Heart left ventricle (tissue), 16 donors: Measurements from ENCODE around the gene CLEC16A. TPM values are rescaled to one million over a fixed set of nuclear protein-coding genes. Genes with fewer than 3 reads are reported as not detected.
"Not testable (repeated sequence)": the region's sequence is repeated elsewhere in the genome, so short reads cannot be mapped to it uniquely, and the experiment has no call there.

Source experiments
- ATAC-seq, 4 donors: fragments of 200-7000 bp; cut with Tn5 transposase; one replicate each; pipeline ENCODE4 v1.9.1; 2020 to 2022; ENCODE audit warnings: moderate library complexity in 4 of 4, mild to moderate bottlenecking in 3 of 4, moderate number of reproducible peaks in 1 of 4
- DNase-seq, 5 donors: peaks; one replicate each; pipeline ENCODE4 v3.0.0-alpha.2; 2020
- H3K27ac ChIP-seq, 12 donors: fragments of 200-600 bp; sonication (generic) in 4 of 12; one replicate each; pipeline versions ENCODE4 v1.5.0 to v1.8.0; 2016 to 2022; ENCODE audit warnings: mild to moderate bottlenecking in 2 of 12
- H3K27me3 ChIP-seq, 9 donors: fragments of 200-600 bp; sonication (generic) in 2 of 9; one replicate each; pipeline versions ENCODE4 v1.5.1 to v1.8.0; 2016 to 2022; ENCODE audit warnings: mild to moderate bottlenecking in 3 of 9
- H3K36me3 ChIP-seq, 9 donors: fragments of 200-600 bp; sonication (generic) in 2 of 9; one replicate each; pipeline versions ENCODE4 v1.5.0 to v1.8.0; 2018 to 2022; ENCODE audit warnings: mild to moderate bottlenecking in 2 of 9
- H3K4me1 ChIP-seq, 12 donors: fragments of 200-600 bp; sonication (generic) in 4 of 12; one replicate each; pipeline versions ENCODE4 v1.5.0 to v1.8.0; 2016 to 2022; ENCODE audit warnings: mild to moderate bottlenecking in 3 of 12
- H3K4me3 ChIP-seq, 12 donors: fragments of 200-600 bp; sonication (generic) in 4 of 12; one replicate each; pipeline versions ENCODE4 v1.5.0 to v1.8.0; 2017 to 2022; ENCODE audit warnings: mild to moderate bottlenecking in 9 of 12, moderate library complexity in 4 of 12
- H3K9me3 ChIP-seq, 12 donors: fragments of 200-600 bp; sonication (generic) in 4 of 12; one replicate each; pipeline versions ENCODE4 v1.5.0 to v1.8.0; 2016 to 2022; ENCODE audit warnings: mild to moderate bottlenecking in 1 of 12
- POLR2A ChIP-seq, 2 donors: fragments of 450-650 bp; IDR thresholded peaks; one replicate each; pipeline ENCODE4 v1.6.1; 2017; ENCODE audit warnings: antibody characterized with exemption in 2 of 2, mild to moderate bottlenecking in 2 of 2, moderate library complexity in 2 of 2
- WGBS, 4 donors: extraction: QIAGEN DNeasy Blood & Tissue Kit in 2 of 4; methylation state at CpG; one replicate each; pipeline versions ENCODE4 v1.1.5 to v1.1.7; 2013 to 2018; 5-methylcytosine and 5-hydroxymethylcytosine counted together
- intact Hi-C, 10 donors: fragments of 100-400 bp; cut with DNase I; formaldehyde crosslinking; loops; one replicate each; pipeline versions ENCODE4 v1.11.1 to v1.14.2; 2022
- polyA plus RNA-seq, 2 donors: library from polyadenylated mRNA; stranded (reverse); fragments of 200-250 nt; gene quantifications; one replicate each; pipeline ENCODE4 v1.2.3, GENCODE V29; 2013
- total RNA-seq, 9 donors: library from RNA; depleted of rRNA in 2 of 9; stranded (reverse); fragments of >200 nt in 2 of 9; fragmentation: NEBNext Ultra II Directional in 3 of 9; extraction: Animal tissue kit (Norgen Biotek cat#: 25700) in 3 of 9; gene quantifications; one replicate each; pipeline versions ENCODE4 v1.1.0 to v1.2.4, GENCODE V29; 2016 to 2023
- TF ChIP-seq, protein P1 (sequence below), 12 donors: fragments of 200-600 bp; sonication (generic) in 4 of 12; IDR thresholded peaks; one replicate each; pipeline versions ENCODE4 v1.5.0 to v1.8.0; 2018 to 2022; ENCODE audit warnings: antibody characterized with exemption in 12 of 12, mild to moderate bottlenecking in 5 of 12
- donor health status: ischemic (EF 13 %, LVEDD 7.1; RV severe dilation, severe dysfunction).
- donor health status: healthy with polysubstance abuse.
- donor health status: DM: no; HTN: yes; CAD: no.
- donor health status: DM: no; HTN: no; CAD: no.
- donor health status: ischemic (EF 25% LVEDD 6.9; RV normal size, moderate dysfunction).
- donor health status: ischemic (EF 25% LVEDD 5.7; RV mildly dilated, moderate dysfunction).
- donor health status: healthy.
- donor health status: DM: yes; HTN: yes; CAD: no.
- donor health status: ischemic (EF 35%, LVEDD 5.7; RV mildly dilated, moderate dysfunction).
- donor health status: nonischemic (EF 11% LVEDD 7.7; RV severe dilation, severe dysfunction).
- donor health status: DM: yes; HTN: yes; CAD: no.
- donor health status: PGD.
- donor health status: ischemic (EF 29% LVEDD 5.4; RV normal size, mild dysfunction).
- donor health status: nonischemic (EF 23%, LVEDD 6.1; RV moderate dilation, normal function).

Gene CLEC16A
- total and polyA plus RNA-seq, 11 donors = 13.8 to 41.1 (median 23.7) TPM

DNA sequence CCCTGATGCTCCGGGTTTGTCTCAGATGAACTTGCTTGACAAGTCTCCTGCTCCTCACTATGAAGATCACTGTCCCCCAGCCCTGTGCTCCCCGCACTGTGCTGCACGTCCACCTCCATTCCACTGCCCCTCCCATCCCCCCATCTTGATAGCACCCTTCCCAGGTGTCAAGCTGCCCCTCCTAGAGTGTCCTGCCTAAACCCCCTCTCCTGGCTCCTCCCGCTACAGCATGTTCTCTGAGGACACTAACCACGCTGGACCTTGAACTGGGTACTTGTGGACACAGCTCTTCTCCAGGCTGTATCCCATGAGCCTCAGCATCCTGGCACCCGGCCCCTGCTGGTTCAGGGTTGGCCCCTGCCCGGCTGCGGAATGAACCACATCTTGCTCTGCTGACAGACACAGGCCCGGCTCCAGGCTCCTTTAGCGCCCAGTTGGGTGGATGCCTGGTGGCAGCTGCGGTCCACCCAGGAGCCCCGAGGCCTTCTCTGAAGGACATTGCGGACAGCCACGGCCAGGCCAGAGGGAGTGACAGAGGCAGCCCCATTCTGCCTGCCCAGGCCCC, 20.6 kb upstream of the CLEC16A start:
- DNase-seq (peak; percentile 81 to 90 (median 88)), ATAC-seq (peak; percentile 66 to 87 (median 82))
- TF ChIP-seq, protein P1, sequence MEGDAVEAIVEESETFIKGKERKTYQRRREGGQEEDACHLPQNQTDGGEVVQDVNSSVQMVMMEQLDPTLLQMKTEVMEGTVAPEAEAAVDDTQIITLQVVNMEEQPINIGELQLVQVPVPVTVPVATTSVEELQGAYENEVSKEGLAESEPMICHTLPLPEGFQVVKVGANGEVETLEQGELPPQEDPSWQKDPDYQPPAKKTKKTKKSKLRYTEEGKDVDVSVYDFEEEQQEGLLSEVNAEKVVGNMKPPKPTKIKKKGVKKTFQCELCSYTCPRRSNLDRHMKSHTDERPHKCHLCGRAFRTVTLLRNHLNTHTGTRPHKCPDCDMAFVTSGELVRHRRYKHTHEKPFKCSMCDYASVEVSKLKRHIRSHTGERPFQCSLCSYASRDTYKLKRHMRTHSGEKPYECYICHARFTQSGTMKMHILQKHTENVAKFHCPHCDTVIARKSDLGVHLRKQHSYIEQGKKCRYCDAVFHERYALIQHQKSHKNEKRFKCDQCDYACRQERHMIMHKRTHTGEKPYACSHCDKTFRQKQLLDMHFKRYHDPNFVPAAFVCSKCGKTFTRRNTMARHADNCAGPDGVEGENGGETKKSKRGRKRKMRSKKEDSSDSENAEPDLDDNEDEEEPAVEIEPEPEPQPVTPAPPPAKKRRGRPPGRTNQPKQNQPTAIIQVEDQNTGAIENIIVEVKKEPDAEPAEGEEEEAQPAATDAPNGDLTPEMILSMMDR (IDR thresholded peaks at IDR 0.05) = no peak
- no peak for TF ChIP-seq POLR2A (IDR thresholded peaks at IDR 0.05)
- intact Hi-C loops = loop anchor here in 5 of 10 donors (5.0 to 10.0 kb wide), 7 partner anchors 96 to 411 kb away; partner anchors contain the start of gene NUBP1 (in 1 of the 5)
- H3K27me3 ChIP-seq = no peaks in the 10 kb centered on the region
- H3K36me3 ChIP-seq = peaks cover 0 to 100% (median 43%) of the 10 kb centered on the region in 9 donors
- peak overlapping the region; percentile 57 to 90 (median 84) for H3K27ac ChIP-seq
- H3K4me3 ChIP-seq = no peak overlapping the region
- H3K4me1 ChIP-seq = peaks cover 7 to 50% (median 37%) of the 10 kb centered on the region in 12 donors
- 57 to 66% (median 58%) methylated on average over 10 to 14 of the region's 14 CpGs for WGBS, 4 donors
- peaks cover 0 to 6% (median 0%) of the 10 kb centered on the region in 12 donors for H3K9me3 ChIP-seq

DNA sequence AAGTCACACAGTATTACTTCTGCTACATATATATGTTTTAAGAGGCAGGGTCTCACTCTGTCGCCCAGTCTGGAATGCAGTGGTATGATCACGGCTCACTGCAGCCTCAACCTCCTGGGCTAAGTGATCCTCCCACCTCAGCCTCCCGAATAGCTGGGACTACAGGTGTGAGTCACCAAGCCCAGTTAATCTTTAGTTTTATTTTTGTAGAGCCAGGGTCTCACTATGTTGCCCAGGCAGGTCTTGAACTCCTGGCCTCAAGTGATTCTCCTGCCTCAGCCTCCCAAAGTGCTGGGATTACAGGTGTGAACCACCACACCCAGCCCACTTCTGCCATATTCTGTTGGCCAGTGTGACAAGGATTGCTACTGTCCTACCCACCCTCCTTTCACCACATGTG, 19.1 kb upstream of the CLEC16A start:
- intact Hi-C loops = loop anchor here in 3 of 10 donors (10.0 kb wide), 3 partner anchors 360 to 400 kb away; no protein-coding TSS in a partner anchor
- H3K36me3 ChIP-seq = peaks cover 0 to 91% (median 48%) of the 10 kb centered on the region in 9 donors
- ATAC-seq, DNase-seq, H3K4me3 ChIP-seq, H3K27me3 ChIP-seq, H3K9me3 ChIP-seq: not testable (repeated sequence)
- peak overlapping the region in 1 of 12 donors; percentile 84 for H3K27ac ChIP-seq
- H3K4me1 ChIP-seq = peaks cover 7 to 56% (median 41%) of the 10 kb centered on the region in 12 donors
- WGBS, 4 donors = 96 to 100% (median 99%) methylated on average over 3 of the region's 3 CpGs

DNA sequence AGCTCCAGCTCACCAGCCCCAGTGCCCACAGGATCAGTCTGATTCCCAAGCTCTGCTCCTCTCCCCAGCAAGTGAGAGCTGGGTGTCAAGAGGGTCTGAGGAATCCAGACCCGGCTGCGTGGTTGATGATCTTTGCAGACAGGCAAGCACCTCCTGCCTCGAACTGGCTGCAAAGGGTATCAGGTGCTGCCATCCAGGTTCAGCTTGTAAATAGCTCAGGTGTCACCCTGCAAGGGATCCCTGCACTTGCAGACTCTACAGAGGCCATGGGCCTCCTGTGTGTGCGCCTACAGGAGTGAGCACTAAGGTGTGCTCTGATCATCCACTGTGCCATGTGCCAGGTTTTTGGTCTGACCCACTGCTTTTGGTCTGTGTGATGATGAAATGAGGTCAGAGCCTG, 18.3 kb upstream of the CLEC16A start:
- Histone ChIP-seq H3K4me3 (no peak overlapping the region), H3K27me3 (no peaks in the 10 kb centered on the region), H3K27ac (no peak overlapping the region), H3K9me3 (peaks cover 0 to 6% (median 0%) of the 10 kb centered on the region in 12 donors), H3K36me3 (peaks cover 0 to 85% (median 48%) of the 10 kb centered on the region in 9 donors), H3K4me1 (peaks cover 7 to 58% (median 43%) of the 10 kb centered on the region in 12 donors)
- DNase-seq (no peak), ATAC-seq (no peak)
- intact Hi-C loops = loop anchor here in 3 of 10 donors (10.0 kb wide), 3 partner anchors 361 to 401 kb away; no protein-coding TSS in a partner anchor
- WGBS, 4 donors = 62 to 93% (median 86%) methylated on average over 2 to 4 of the region's 4 CpGs
- TF ChIP-seq, protein P1 (IDR thresholded peaks at IDR 0.05) = no peak
- no peak for TF ChIP-seq POLR2A (IDR thresholded peaks at IDR 0.05)

DNA sequence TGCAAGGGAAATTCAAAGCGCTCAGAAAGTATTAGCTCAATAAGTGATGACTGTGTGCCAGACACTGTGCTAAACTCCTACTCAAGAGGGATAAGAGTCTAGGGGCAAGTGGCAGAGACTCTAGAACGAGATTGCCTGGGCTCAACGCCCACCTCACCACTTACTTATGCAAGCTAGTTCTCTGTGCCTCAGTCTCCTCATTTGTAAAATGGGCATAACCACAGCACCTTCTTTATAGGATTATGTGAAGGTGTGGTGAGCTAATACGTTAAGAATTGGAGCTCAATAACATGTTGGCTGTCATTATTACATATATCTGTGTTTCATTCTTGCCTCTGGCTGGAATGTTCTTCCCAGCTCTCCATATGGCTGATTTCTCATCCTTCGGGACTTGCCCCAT, 17.5 kb upstream of the CLEC16A start:
- DNase-seq = no peak
- Histone ChIP-seq H3K27me3 (no peaks in the 10 kb centered on the region), H3K27ac (no peak overlapping the region), H3K36me3 (peaks cover 0 to 78% (median 48%) of the 10 kb centered on the region in 9 donors), H3K4me1 (peaks cover 6 to 53% (median 37%) of the 10 kb centered on the region in 12 donors), H3K9me3 (peaks cover 0 to 6% (median 0%) of the 10 kb centered on the region in 12 donors), H3K4me3 (no peak overlapping the region)
- ATAC-seq = no peak
- 89 to 96% (median 94%) methylated on average over 5 of the region's 5 CpGs for WGBS, 4 donors
- intact Hi-C loops = loop anchor here in 3 of 10 donors (10.0 kb wide), 3 partner anchors 362 to 402 kb away; no protein-coding TSS in a partner anchor
- TF ChIP-seq, protein P1 (IDR thresholded peaks at IDR 0.05) = no peak
- TF ChIP-seq POLR2A (IDR thresholded peaks at IDR 0.05) = no peak
